Measurements from ENCODE around the gene CD6.

Gene CD6

DNA sequence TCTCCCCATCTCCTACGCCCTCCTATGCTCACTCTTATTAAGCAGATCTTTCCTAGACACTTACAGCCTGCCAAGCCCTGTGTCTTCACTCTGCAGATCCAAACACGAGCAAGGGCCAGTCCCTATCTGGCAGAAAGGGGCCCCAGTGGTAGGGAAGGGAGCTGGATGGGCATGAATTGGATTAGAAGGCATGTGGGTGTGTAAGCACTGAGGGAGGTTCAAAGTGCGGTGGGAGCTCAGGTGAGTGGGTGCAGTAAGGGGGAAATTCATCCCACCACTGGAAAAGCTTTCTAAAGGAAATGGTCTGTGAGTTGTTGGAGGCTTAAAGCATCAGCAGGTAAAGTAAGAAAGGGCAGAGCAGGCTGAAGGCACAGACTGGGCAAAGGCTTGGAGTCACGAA lies 41.7 kb upstream of the CD6 start:
- no peak overlapping the region for H3K4me3 ChIP-seq (ENCODE audit: control insufficient read depth, low read depth, low read length)
- no peak for DNase-seq (ENCODE audit: low read depth)
- TF ChIP-seq, protein P1, sequence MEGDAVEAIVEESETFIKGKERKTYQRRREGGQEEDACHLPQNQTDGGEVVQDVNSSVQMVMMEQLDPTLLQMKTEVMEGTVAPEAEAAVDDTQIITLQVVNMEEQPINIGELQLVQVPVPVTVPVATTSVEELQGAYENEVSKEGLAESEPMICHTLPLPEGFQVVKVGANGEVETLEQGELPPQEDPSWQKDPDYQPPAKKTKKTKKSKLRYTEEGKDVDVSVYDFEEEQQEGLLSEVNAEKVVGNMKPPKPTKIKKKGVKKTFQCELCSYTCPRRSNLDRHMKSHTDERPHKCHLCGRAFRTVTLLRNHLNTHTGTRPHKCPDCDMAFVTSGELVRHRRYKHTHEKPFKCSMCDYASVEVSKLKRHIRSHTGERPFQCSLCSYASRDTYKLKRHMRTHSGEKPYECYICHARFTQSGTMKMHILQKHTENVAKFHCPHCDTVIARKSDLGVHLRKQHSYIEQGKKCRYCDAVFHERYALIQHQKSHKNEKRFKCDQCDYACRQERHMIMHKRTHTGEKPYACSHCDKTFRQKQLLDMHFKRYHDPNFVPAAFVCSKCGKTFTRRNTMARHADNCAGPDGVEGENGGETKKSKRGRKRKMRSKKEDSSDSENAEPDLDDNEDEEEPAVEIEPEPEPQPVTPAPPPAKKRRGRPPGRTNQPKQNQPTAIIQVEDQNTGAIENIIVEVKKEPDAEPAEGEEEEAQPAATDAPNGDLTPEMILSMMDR (conservative IDR thresholded peaks at IDR 0.05; ENCODE audit: control insufficient read depth, insufficient read depth, low read depth, low read length): no peak

GRCh38 chr11:60930394-60930793 lies 41.1 kb upstream of the CD6 start:
- no peak overlapping the region for H3K4me3 ChIP-seq (ENCODE audit: control insufficient read depth, low read depth, low read length)
- no peak for DNase-seq (ENCODE audit: low read depth)
- TF ChIP-seq, protein P1 (conservative IDR thresholded peaks at IDR 0.05; ENCODE audit: control insufficient read depth, insufficient read depth, low read depth, low read length): no peak

GRCh38 chr11:60931917-60932316 lies 39.6 kb upstream of the CD6 start:
- H3K4me3 ChIP-seq (ENCODE audit: control insufficient read depth, low read depth, low read length): no peak overlapping the region
- TF ChIP-seq, protein P1 (conservative IDR thresholded peaks at IDR 0.05; ENCODE audit: control insufficient read depth, insufficient read depth, low read depth, low read length): no peak
- no peak for DNase-seq (ENCODE audit: low read depth)

GRCh38 chr11:60932605-60933356 lies 38.7 kb upstream of the CD6 start:
- TF ChIP-seq, protein P1 (conservative IDR thresholded peaks at IDR 0.05; ENCODE audit: control insufficient read depth, insufficient read depth, low read depth, low read length): no peak
- no peak overlapping the region for H3K4me3 ChIP-seq (ENCODE audit: control insufficient read depth, low read depth, low read length)
- DNase-seq (ENCODE audit: low read depth): no peak

GRCh38 chr11:60933416-60934123 lies 37.9 kb upstream of the CD6 start:
- H3K4me3 ChIP-seq (ENCODE audit: control insufficient read depth, low read depth, low read length): no peak overlapping the region
- DNase-seq (ENCODE audit: low read depth): no peak
- TF ChIP-seq, protein P1 (conservative IDR thresholded peaks at IDR 0.05; ENCODE audit: control insufficient read depth, insufficient read depth, low read depth, low read length): no peak

- DNase-seq (ENCODE audit: low read depth): no peak
- TF ChIP-seq, protein P1 (conservative IDR thresholded peaks at IDR 0.05; ENCODE audit: control insufficient read depth, insufficient read depth, low read depth, low read length): no peak
Measured at GRCh38 chr11:60934124-60934789, 37.2 kb upstream of the CD6 start.

More at GRCh38 chr11:60934124-60934789, 37.2 kb upstream of the CD6 start:
- no peak overlapping the region for H3K4me3 ChIP-seq (ENCODE audit: control insufficient read depth, low read depth, low read length)
